Coronary artery (tissue), 2 donors: ENCODE results near the gene SS18L1.

ENCODE experiments used
- DNase-seq: peaks from one replicate; pipeline ENCODE4 v3.0.0-alpha.2; 2017; ENCODE audit warnings: low spot score
- H3K27ac ChIP-seq, 2 donors: fragments of 200-600 bp; sonication (generic); one replicate each; pipeline ENCODE4 v1.5.1; 2016 to 2019
- H3K4me3 ChIP-seq: fragments of 200-600 bp; sonication (generic); 2 replicates; pipeline ENCODE4 v1.5.1; 2016; ENCODE audit warnings: mild to moderate bottlenecking, moderate library complexity
- CTCF ChIP-seq: fragments of 200-600 bp; sonication (generic); IDR thresholded peaks from one replicate; pipeline ENCODE4 v1.5.1; 2019; ENCODE audit warnings: antibody characterized with exemption

The SS18L1 gene

DNA sequence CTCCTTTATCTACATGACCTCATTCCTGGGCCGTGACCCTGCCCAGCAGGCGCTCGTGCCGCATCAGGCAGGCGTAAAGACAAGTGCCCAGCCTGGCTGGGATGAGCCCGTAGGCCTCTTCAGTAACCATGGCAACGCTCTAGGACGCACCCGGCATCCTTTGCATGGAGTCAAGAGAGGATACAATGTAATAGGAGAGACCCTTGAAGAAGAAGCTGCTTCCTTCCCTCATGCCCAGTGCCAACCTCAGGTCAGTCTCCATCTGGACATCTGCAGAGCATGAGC, 26.3 kb upstream of the SS18L1 start:
- DNase-seq: no peak
- no peak for TF ChIP-seq CTCF
- Histone ChIP-seq H3K27ac (no peak overlapping the region), H3K4me3 (no peak overlapping the region)

DNA sequence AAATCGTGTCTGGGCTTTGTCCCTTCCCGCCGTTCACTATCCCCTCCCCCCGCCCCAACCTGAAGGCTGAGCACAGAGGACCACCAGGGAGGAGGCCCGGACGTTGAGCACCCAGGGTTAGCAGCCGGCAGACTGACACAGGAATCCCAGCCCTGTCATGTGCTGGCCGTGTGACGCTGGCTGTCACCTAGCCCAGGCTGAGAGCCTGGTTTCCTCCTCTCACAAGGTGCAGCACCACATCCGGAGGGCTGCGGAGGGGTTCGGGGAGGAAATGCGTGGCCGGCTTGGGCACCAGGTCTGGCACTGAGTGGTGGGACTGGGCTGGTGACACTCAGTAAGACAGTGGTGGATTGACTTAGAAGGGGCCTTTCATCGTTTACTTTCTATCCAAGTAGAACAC, 25.9 kb upstream of the SS18L1 start:
- TF ChIP-seq CTCF: no peak
- no peak overlapping the region for H3K4me3 ChIP-seq
- no peak overlapping the region for H3K27ac ChIP-seq
- DNase-seq: no peak

GRCh38 chr20:62118113-62119043, 25.2 kb upstream of the SS18L1 start:
- H3K27ac ChIP-seq: no peak overlapping the region
- TF ChIP-seq CTCF: no peak
- H3K4me3 ChIP-seq: no peak overlapping the region
- DNase-seq: no peak

DNA sequence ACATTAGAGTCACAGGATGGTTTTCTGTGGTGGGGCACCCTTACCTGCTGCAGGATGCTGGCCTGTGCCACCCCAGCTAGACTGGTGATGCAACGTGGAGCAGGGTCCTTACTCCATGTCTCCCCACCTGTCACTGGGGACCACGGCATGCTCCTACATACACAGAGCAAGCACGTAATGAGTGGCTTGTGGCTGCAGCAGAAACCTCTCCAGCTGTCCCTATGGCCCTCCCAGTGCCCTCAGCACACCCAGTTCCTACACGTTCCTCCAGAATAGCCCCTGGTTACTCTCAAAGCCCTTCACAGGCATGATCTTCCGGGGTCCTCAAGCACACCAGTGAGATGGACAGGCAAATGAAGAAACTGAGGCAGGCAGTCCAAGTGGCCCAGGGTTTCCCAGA, 24.5 kb upstream of the SS18L1 start:
- TF ChIP-seq CTCF: no peak
- Histone ChIP-seq H3K4me3 (no peak overlapping the region), H3K27ac (peak overlapping the region in 1 of 2 donors; percentile 58)
- no peak for DNase-seq

DNA sequence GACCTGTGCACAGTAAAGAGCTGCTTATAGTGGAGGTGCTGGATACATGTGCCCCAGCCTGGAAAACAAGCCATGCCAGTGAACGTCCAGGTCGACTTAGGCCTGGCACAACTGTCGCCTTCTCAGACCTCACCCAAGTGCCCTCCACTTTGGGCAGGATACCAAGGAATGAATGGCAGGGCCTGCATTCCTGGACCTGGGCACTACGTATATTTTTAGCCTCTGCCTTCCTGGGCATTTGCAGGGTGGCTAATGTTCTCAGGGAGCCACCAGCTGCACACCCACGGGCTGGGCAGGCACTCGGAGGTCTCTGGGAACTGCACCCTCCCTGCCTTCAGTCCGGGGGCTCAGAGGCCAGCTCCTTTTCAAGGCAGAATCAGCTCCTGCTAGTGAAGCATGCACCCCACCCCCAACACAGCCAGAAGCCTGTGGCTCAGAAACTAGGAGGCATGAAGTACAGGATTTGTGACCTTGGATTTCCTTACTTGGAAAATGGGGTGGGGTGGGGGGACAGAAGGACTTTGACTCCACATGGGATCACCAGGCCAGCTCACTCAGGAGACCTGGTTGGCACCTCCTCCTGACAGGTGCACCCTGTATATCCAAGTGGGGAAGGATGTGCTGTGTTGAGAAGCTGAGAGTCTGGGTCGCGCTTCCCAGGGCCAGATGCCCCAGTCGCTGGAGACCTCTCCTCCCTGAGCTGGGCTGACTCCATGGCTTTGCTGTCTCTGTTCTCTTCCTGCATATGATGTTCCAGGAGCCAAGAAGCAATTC, 23.8 kb upstream of the SS18L1 start:
- no peak for TF ChIP-seq CTCF
- DNase-seq: no peak
- no peak overlapping the region for H3K4me3 ChIP-seq
- H3K27ac ChIP-seq: peak overlapping the region in 1 of 2 donors; percentile 58

DNA sequence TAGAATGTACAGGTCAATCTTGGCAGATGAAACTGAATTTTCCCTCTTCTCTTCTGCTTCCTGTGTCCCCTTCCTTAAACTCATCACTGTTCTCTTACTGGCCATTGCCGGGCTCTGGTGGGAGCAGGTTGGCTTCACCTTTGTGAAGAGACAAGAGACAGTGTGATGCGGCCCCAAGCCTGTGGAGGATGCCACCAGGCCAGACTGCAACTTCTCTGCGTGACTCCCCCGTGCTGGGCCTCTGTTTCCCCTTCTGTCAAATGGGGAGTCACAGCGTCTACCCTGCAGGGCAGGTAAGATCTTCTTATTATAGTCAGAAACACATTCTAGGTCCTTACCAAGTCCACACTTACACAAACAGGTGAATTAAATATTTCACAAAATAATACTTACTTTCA, 23.2 kb upstream of the SS18L1 start:
- no peak for DNase-seq
- Histone ChIP-seq H3K27ac (peak overlapping the region in 1 of 2 donors; percentile 58), H3K4me3 (no peak overlapping the region)
- TF ChIP-seq CTCF: no peak
